Right atrium auricular region (tissue), 2 donors: ENCODE data around the gene PTPN1. TPM values are rescaled to one million over a fixed set of nuclear protein-coding genes. Genes with fewer than 3 reads are reported as not detected.

Experiments
- DNase-seq: peaks from one replicate; pipeline ENCODE4 v3.0.0-alpha.2; 2019; ENCODE audit warnings: low spot score
- H3K27ac ChIP-seq, 2 donors: fragments of 200-600 bp; sonication (generic); 1 replicate in 1 of 2; 2 replicates in 1 of 2; pipeline ENCODE4 v1.5.1; 2016 to 2019
- H3K27me3 ChIP-seq, 2 donors: fragments of 200-600 bp; sonication (generic); one replicate each; pipeline versions ENCODE4 v1.5.1 to v1.6.0; 2017 to 2019
- H3K36me3 ChIP-seq: fragments of 200-600 bp; sonication (generic); one replicate; pipeline ENCODE4 v1.5.1; 2016
- H3K4me1 ChIP-seq, 2 donors: fragments of 200-600 bp; sonication (generic); one replicate each; pipeline versions ENCODE4 v1.5.1 to v1.6.0; 2017 to 2019
- H3K4me3 ChIP-seq, 2 donors: fragments of 200-600 bp; sonication (generic); 1 replicate in 1 of 2; 2 replicates in 1 of 2; pipeline ENCODE4 v1.5.1; 2017 to 2019; ENCODE audit warnings: mild to moderate bottlenecking in 1 of 2, moderate library complexity in 1 of 2
- H3K9me3 ChIP-seq, 2 donors: fragments of 200-600 bp; sonication (generic); one replicate each; pipeline ENCODE4 v1.5.1; 2019
- CTCF ChIP-seq, 2 donors: fragments of 200-600 bp; sonication (generic); IDR thresholded peaks; one replicate each; pipeline ENCODE4 v1.5.1; 2019; ENCODE audit warnings: antibody characterized with exemption in 2 of 2
- total RNA-seq, 2 donors: library from RNA; depleted of rRNA; stranded (reverse); fragments of >200 nt; gene quantifications; one replicate each; pipeline ENCODE4 v1.1.0, GENCODE V29; 2016

Gene PTPN1
- total RNA-seq, 2 donors from 2014 or later: 28.1 to 38.7 TPM

- Histone ChIP-seq H3K27me3 (no peaks in the 10 kb centered on the region), H3K9me3 (no peaks in the 10 kb centered on the region), H3K36me3 (no peaks in the 10 kb centered on the region), H3K4me3 (no peak overlapping the region), H3K27ac (no peak overlapping the region), H3K4me1 (peaks cover 0 to 11% of the 10 kb centered on the region in 2 donors)
- no peak for DNase-seq
- TF ChIP-seq CTCF (IDR thresholded peaks at IDR 0.05): no peak
These were observed 22.8 kb upstream of the PTPN1 start for GRCh38 chr20:50487397-50487796.

GRCh38 chr20:50488236-50488806 lies 21.9 kb upstream of the PTPN1 start:
- H3K9me3 ChIP-seq: no peaks in the 10 kb centered on the region

DNA sequence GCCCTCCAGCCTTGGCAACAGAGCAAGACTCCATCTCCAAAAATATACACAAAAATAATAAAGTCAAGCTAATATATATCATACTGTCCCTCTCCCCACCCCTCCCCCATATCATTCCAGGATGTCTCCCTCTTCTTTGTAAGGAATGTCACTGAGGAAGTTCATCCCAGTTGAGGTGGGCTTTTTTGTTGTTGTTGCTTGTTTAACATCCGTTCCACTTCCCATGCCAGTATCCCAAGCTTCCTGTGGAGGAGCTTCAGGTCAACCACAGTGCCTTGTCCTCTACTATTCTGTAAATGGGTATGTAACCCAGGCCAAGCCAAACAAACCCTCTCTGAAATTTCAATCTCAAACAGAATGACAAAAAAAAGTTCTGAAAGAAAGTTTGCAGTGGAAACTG lies 19.0 kb upstream of the PTPN1 start:
- H3K36me3 ChIP-seq: no peaks in the 10 kb centered on the region
- H3K4me3 ChIP-seq: no peak overlapping the region
- no peaks in the 10 kb centered on the region for H3K4me1 ChIP-seq
- H3K27me3 ChIP-seq: no peaks in the 10 kb centered on the region
- no peaks in the 10 kb centered on the region for H3K9me3 ChIP-seq
- TF ChIP-seq CTCF (IDR thresholded peaks at IDR 0.05): no peak
- no peak overlapping the region for H3K27ac ChIP-seq
- no peak for DNase-seq

More at GRCh38 chr20:50488236-50488806, 21.9 kb upstream of the PTPN1 start:
- Histone ChIP-seq H3K36me3 (no peaks in the 10 kb centered on the region), H3K4me3 (no peak overlapping the region), H3K27me3 (no peaks in the 10 kb centered on the region), H3K4me1 (peaks cover 0 to 6% of the 10 kb centered on the region in 2 donors), H3K27ac (no peak overlapping the region)
- DNase-seq: no peak
- TF ChIP-seq CTCF (IDR thresholded peaks at IDR 0.05): no peak

GRCh38 chr20:50491926-50492634 lies 18.1 kb upstream of the PTPN1 start:
- no peak for DNase-seq
- Histone ChIP-seq H3K27ac (no peak overlapping the region), H3K4me3 (no peak overlapping the region), H3K4me1 (no peaks in the 10 kb centered on the region), H3K36me3 (no peaks in the 10 kb centered on the region), H3K9me3 (no peaks in the 10 kb centered on the region), H3K27me3 (no peaks in the 10 kb centered on the region)
- no peak for TF ChIP-seq CTCF (IDR thresholded peaks at IDR 0.05)

DNA sequence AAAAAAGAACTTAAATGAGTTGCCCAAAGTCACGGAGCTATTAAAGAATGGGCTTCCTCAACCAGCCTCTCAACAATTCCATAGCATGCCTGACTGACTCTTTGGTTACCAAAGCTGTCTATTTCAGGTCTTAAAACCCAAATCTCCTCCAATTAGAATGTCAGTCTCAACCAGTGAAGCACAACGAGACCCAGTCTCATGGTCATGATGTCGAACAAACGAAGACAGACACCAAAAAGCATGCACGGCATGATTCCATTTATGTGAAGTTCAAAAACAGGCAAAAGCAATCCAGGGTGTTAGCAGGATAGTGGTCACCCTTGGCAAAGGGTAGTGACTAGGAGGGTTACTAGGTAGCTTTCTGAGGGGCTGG lies 16.3 kb upstream of the PTPN1 start:
- Histone ChIP-seq H3K36me3 (no peaks in the 10 kb centered on the region), H3K9me3 (no peaks in the 10 kb centered on the region), H3K27ac (no peak overlapping the region), H3K4me3 (no peak overlapping the region), H3K4me1 (no peaks in the 10 kb centered on the region), H3K27me3 (no peaks in the 10 kb centered on the region)
- DNase-seq: no peak
- no peak for TF ChIP-seq CTCF (IDR thresholded peaks at IDR 0.05)

GRCh38 chr20:50494428-50494827 lies 15.8 kb upstream of the PTPN1 start:
- Histone ChIP-seq H3K4me1 (no peaks in the 10 kb centered on the region), H3K27me3 (no peaks in the 10 kb centered on the region), H3K36me3 (no peaks in the 10 kb centered on the region), H3K4me3 (no peak overlapping the region), H3K27ac (no peak overlapping the region), H3K9me3 (no peaks in the 10 kb centered on the region)
- TF ChIP-seq CTCF (IDR thresholded peaks at IDR 0.05): no peak
- DNase-seq: no peak
